ENCODE results near the gene CYTIP. TPM values are rescaled to one million over a fixed set of nuclear protein-coding genes. Genes with fewer than 3 reads are reported as not detected.

Gene CYTIP
- total RNA-seq, 2 donors from 2014 or later: 3.3 to 4.8 TPM

- Histone ChIP-seq H3K27ac (no peak overlapping the region), H3K9me3 (no peaks in the 10 kb centered on the region)
These were observed 1.3 kb downstream of the CYTIP start for GRCh38 chr2:157442636-157443035.

GRCh38 chr2:157442191-157442590 is 1.7 kb downstream of the CYTIP start:
- Histone ChIP-seq H3K4me1 (peaks cover 0 to 28% of the 10 kb centered on the region in 2 donors), H3K27me3 (no peaks in the 10 kb centered on the region), H3K27ac (peak overlapping the region in 1 of 2 donors; percentile 20), H3K4me3 (no peak overlapping the region), H3K9me3 (no peaks in the 10 kb centered on the region), H3K36me3 (no peaks in the 10 kb centered on the region)
- DNase-seq (ENCODE audit: low spot score): no peak
- no peak for TF ChIP-seq CTCF (IDR thresholded peaks at IDR 0.05)

More at GRCh38 chr2:157442636-157443035, 1.3 kb downstream of the CYTIP start:
- TF ChIP-seq CTCF (IDR thresholded peaks at IDR 0.05): no peak
- Histone ChIP-seq H3K36me3 (no peaks in the 10 kb centered on the region), H3K4me1 (peaks cover 0 to 28% of the 10 kb centered on the region in 2 donors), H3K4me3 (peak overlapping the region in 1 of 2 donors; percentile 21), H3K27me3 (no peaks in the 10 kb centered on the region)
- no peak for DNase-seq (ENCODE audit: low spot score)

- DNase-seq (ENCODE audit: low spot score): no peak
- no peaks in the 10 kb centered on the region for H3K9me3 ChIP-seq
- H3K36me3 ChIP-seq: no peaks in the 10 kb centered on the region
- no peak for TF ChIP-seq CTCF (IDR thresholded peaks at IDR 0.05)
- H3K4me3 ChIP-seq: peak overlapping the region; percentile 13 to 16
- H3K27ac ChIP-seq: peak overlapping the region in 1 of 2 donors; percentile 28
- H3K27me3 ChIP-seq: no peaks in the 10 kb centered on the region
- peaks cover 0 to 28% of the 10 kb centered on the region in 2 donors for H3K4me1 ChIP-seq
These were observed 2.8 kb downstream of the CYTIP start for GRCh38 chr2:157441072-157441454.

DNA sequence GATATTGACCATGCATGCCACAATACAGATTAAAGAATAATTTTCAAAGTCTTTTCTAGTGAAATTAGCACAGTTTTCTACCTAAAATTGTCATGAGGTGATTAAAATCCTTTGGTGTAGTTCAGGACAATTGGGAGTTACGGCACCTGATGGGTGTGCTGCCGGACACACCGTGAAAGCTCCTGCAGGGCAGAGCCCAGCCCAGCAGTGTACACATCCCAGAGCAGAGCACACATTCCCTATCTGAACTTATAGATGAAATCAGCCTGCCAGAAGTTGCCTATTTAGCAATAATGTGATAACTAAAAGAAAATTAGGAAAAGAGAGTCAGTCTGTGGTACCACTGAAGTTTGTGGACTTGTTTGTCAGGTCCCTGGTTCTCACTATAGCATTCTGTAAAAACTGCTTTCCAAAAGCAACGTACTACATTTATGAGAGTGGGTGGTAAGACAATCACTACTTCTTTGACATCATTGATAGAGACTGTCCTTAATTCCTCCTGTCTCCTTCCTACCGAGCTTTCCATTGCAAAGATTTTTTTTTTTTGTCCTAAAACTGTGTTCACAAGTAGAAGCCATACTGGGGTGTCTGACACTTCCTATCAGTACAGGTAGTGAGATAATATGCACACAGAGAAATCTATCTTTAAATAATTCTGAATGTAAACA is 3.4 kb downstream of the CYTIP start:
- H3K27me3 ChIP-seq: no peaks in the 10 kb centered on the region
- no peaks in the 10 kb centered on the region for H3K36me3 ChIP-seq
- no peak for DNase-seq (ENCODE audit: low spot score)
- no peaks in the 10 kb centered on the region for H3K9me3 ChIP-seq
- peaks cover 0 to 28% of the 10 kb centered on the region in 2 donors for H3K4me1 ChIP-seq
- H3K4me3 ChIP-seq: no peak overlapping the region
- no peak for TF ChIP-seq CTCF (IDR thresholded peaks at IDR 0.05)
- peak overlapping the region in 1 of 2 donors; percentile 13 for H3K27ac ChIP-seq

DNA sequence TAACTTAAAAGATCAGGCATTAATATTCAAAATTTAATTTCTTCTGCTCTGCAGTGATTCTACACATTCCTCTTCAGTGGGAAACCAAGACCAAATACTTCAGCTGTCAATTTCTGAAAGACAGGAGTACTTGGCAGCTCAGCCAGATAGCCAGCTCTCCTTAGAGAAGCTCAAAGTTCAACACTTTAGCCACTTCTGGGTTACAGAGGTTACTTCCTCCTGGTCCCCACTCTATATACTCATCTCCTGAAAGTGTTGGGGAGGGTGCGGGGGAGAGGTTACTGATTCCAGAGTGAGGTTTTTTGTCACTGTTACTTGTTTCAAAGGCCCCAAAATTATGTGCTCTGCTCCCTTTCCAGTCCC is 4.1 kb downstream of the CYTIP start:
- no peak for TF ChIP-seq CTCF (IDR thresholded peaks at IDR 0.05)
- no peak overlapping the region for H3K4me3 ChIP-seq
- H3K4me1 ChIP-seq: peaks cover 0 to 28% of the 10 kb centered on the region in 2 donors
- peak overlapping the region in 1 of 2 donors; percentile 13 for H3K27ac ChIP-seq
- no peak for DNase-seq (ENCODE audit: low spot score)
- H3K36me3 ChIP-seq: no peaks in the 10 kb centered on the region
- H3K9me3 ChIP-seq: no peaks in the 10 kb centered on the region
- H3K27me3 ChIP-seq: no peaks in the 10 kb centered on the region
